HepG2 (cell line): ENCODE measurements around the gene CUL7. TPM values are rescaled to one million over a fixed set of nuclear protein-coding genes. Genes with fewer than 3 reads are reported as not detected.

ENCODE experiments used
- CBX5 ChIP-seq: sonication (generic); formaldehyde crosslinking; IDR thresholded peaks from 2 replicates; pipeline ENCODE4 v1.4.0; 2020; ENCODE audit warnings: missing genetic modification reagents, borderline replicate concordance
- E2F2 ChIP-seq: sonication (generic); formaldehyde crosslinking; IDR thresholded peaks from 2 replicates; pipeline ENCODE4 v1.4.0; 2020; ENCODE audit warnings: missing genetic modification reagents, borderline replicate concordance
- ETV5 ChIP-seq: IDR thresholded peaks from 2 replicates; pipeline ENCODE4 v1.6.1; 2018; ENCODE audit warnings: missing biosample characterization, missing genetic modification reagents, inconsistent platforms, borderline replicate concordance
- FOXK1 ChIP-seq: sonication (generic); formaldehyde crosslinking; IDR thresholded peaks from 2 replicates; pipeline ENCODE4 v1.4.0; 2020; ENCODE audit warnings: low read depth, missing genetic modification reagents, borderline replicate concordance
- KLF13 ChIP-seq: sonication (generic); formaldehyde crosslinking; IDR thresholded peaks from 2 replicates; pipeline ENCODE4 v1.4.0; 2020; ENCODE audit warnings: mild to moderate bottlenecking, missing genetic modification reagents
- NFATC3 ChIP-seq: sonication (generic); formaldehyde crosslinking; IDR thresholded peaks from 2 replicates; pipeline ENCODE4 v1.5.1; 2020; ENCODE audit warnings: mild to moderate bottlenecking, missing genetic modification reagents
- NR2F1 ChIP-seq, 2 experiments: fragments of 450-650 bp in 1 of 2; formaldehyde crosslinking in 1 of 2; IDR thresholded peaks; 2 replicates each; pipeline versions ENCODE4 v1.5.0 to v1.6.1; 2016 to 2020; ENCODE audit warnings: mild to moderate bottlenecking in 1 of 2, missing compliant biosample characterization in 1 of 2, missing genetic modification reagents in 1 of 2, moderate library complexity in 1 of 2
- SIX1 ChIP-seq: sonication (generic); formaldehyde crosslinking; IDR thresholded peaks from 2 replicates; pipeline ENCODE4 v1.4.0; 2020; ENCODE audit warnings: missing genetic modification reagents, borderline replicate concordance
- SNAI1 ChIP-seq: sonication (generic); formaldehyde crosslinking; IDR thresholded peaks from 2 replicates; pipeline ENCODE4 v1.5.0; 2020; ENCODE audit warnings: mild to moderate bottlenecking, missing genetic modification reagents, borderline replicate concordance
- SNAPC2 ChIP-seq: sonication (generic); formaldehyde crosslinking; IDR thresholded peaks from 2 replicates; pipeline ENCODE4 v1.8.1; 2022; ENCODE audit warnings: mild to moderate bottlenecking, missing genetic modification reagents
- ZKSCAN5 ChIP-seq: sonication (generic); formaldehyde crosslinking; IDR thresholded peaks from 2 replicates; pipeline ENCODE4 v1.5.1; 2020; ENCODE audit warnings: mild to moderate bottlenecking, missing genetic modification reagents
- ZNF550 ChIP-seq: sonication (generic); formaldehyde crosslinking; IDR thresholded peaks from 2 replicates; pipeline ENCODE4 v1.4.0; 2020; ENCODE audit warnings: mild to moderate bottlenecking, missing genetic modification reagents, borderline replicate concordance
- polyA plus RNA-seq, 8 experiments: library from polyadenylated mRNA; depleted of rRNA in 3 of 8; stranded (reverse) in 7 of 8; unstranded in 1 of 8; fragments of >200 nt; fragmentation: Illumina TruSeq in 4 of 8; extraction: Trizol in 4 of 8; gene quantifications; 2 replicates each; pipeline versions ENCODE4 v1.2.1 to v1.2.3, GENCODE V29; 2011 to 2016; ENCODE audit warnings: low read depth in 4 of 8, missing spikeins in 1 of 8, mixed read lengths in 1 of 8; ENCODE audit not compliant: insufficient read depth in 1 of 8
- total RNA-seq, 5 experiments: library from RNA; depleted of rRNA; stranded (reverse); fragments of >200 nt; fragmentation: Illumina TruSeq; extraction: Trizol; gene quantifications; 2 replicates each; pipeline ENCODE4 v1.2.3, GENCODE V29; 2016; ENCODE audit warnings: low read depth in 1 of 5
- TF ChIP-seq, protein P1 (sequence below): sonication (generic); formaldehyde crosslinking; IDR thresholded peaks from 2 replicates; pipeline ENCODE4 v1.4.0; 2020; ENCODE audit warnings: mild to moderate bottlenecking, missing genetic modification reagents
- TF ChIP-seq, protein P2 (sequence below): sonication (generic); formaldehyde crosslinking; IDR thresholded peaks from one replicate; pipeline ENCODE4 v1.5.1; 2020; ENCODE audit warnings: mild to moderate bottlenecking, missing genetic modification reagents; ENCODE audit errors: not compliant biosample characterization

CUL7 gene
- total and polyA plus RNA-seq, 2 of the 13 experiments (the other 11 are each of a cell fraction or from before 2014, with no cell fraction given): 32.0 to 60.7 TPM

DNA sequence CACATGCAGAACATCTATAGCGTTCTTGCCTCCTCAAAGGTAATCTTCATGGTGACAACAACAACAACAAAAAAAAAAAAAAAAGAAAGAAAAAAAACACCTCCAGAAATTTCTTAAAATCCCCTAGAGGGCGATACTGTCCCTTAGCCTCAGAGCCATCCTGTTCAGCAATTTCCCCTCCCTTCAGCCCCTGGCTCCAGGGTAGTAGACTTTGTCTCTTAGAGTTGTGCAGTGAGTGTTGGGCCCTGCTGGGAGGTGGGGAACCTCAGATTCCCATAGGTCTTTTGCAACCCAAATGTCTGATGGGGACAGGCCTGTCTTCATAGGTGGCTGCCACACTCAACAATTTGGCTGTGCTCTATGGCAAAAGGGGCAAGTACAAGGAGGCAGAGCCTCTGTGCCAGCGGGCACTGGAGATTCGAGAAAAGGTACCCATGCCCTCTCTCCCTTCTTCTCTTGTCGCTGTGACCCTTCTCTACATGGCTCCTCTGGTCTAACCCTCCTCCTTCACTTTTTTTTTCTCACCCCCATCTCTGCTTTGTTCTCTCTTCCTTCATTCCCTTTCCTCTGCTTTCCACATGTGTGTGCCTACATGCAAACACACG lies 16.5 kb upstream of the CUL7 start (continued):
- TF ChIP-seq CBX5 (CRISPR knock-in tag): no peak
- TF ChIP-seq SNAI1 (CRISPR knock-in tag): no peak
- TF ChIP-seq SIX1: no peak
- no peak for TF ChIP-seq FOXK1
- TF ChIP-seq E2F2: no peak
- TF ChIP-seq, protein P1, sequence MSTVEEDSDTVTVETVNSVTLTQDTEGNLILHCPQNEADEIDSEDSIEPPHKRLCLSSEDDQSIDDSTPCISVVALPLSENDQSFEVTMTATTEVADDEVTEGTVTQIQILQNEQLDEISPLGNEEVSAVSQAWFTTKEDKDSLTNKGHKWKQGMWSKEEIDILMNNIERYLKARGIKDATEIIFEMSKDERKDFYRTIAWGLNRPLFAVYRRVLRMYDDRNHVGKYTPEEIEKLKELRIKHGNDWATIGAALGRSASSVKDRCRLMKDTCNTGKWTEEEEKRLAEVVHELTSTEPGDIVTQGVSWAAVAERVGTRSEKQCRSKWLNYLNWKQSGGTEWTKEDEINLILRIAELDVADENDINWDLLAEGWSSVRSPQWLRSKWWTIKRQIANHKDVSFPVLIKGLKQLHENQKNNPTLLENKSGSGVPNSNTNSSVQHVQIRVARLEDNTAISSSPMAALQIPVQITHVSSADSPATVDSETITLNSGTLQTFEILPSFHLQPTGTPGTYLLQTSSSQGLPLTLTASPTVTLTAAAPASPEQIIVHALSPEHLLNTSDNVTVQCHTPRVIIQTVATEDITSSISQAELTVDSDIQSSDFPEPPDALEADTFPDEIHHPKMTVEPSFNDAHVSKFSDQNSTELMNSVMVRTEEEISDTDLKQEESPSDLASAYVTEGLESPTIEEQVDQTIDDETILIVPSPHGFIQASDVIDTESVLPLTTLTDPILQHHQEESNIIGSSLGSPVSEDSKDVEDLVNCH (CRISPR knock-in tag): no peak
- TF ChIP-seq, protein P2, sequence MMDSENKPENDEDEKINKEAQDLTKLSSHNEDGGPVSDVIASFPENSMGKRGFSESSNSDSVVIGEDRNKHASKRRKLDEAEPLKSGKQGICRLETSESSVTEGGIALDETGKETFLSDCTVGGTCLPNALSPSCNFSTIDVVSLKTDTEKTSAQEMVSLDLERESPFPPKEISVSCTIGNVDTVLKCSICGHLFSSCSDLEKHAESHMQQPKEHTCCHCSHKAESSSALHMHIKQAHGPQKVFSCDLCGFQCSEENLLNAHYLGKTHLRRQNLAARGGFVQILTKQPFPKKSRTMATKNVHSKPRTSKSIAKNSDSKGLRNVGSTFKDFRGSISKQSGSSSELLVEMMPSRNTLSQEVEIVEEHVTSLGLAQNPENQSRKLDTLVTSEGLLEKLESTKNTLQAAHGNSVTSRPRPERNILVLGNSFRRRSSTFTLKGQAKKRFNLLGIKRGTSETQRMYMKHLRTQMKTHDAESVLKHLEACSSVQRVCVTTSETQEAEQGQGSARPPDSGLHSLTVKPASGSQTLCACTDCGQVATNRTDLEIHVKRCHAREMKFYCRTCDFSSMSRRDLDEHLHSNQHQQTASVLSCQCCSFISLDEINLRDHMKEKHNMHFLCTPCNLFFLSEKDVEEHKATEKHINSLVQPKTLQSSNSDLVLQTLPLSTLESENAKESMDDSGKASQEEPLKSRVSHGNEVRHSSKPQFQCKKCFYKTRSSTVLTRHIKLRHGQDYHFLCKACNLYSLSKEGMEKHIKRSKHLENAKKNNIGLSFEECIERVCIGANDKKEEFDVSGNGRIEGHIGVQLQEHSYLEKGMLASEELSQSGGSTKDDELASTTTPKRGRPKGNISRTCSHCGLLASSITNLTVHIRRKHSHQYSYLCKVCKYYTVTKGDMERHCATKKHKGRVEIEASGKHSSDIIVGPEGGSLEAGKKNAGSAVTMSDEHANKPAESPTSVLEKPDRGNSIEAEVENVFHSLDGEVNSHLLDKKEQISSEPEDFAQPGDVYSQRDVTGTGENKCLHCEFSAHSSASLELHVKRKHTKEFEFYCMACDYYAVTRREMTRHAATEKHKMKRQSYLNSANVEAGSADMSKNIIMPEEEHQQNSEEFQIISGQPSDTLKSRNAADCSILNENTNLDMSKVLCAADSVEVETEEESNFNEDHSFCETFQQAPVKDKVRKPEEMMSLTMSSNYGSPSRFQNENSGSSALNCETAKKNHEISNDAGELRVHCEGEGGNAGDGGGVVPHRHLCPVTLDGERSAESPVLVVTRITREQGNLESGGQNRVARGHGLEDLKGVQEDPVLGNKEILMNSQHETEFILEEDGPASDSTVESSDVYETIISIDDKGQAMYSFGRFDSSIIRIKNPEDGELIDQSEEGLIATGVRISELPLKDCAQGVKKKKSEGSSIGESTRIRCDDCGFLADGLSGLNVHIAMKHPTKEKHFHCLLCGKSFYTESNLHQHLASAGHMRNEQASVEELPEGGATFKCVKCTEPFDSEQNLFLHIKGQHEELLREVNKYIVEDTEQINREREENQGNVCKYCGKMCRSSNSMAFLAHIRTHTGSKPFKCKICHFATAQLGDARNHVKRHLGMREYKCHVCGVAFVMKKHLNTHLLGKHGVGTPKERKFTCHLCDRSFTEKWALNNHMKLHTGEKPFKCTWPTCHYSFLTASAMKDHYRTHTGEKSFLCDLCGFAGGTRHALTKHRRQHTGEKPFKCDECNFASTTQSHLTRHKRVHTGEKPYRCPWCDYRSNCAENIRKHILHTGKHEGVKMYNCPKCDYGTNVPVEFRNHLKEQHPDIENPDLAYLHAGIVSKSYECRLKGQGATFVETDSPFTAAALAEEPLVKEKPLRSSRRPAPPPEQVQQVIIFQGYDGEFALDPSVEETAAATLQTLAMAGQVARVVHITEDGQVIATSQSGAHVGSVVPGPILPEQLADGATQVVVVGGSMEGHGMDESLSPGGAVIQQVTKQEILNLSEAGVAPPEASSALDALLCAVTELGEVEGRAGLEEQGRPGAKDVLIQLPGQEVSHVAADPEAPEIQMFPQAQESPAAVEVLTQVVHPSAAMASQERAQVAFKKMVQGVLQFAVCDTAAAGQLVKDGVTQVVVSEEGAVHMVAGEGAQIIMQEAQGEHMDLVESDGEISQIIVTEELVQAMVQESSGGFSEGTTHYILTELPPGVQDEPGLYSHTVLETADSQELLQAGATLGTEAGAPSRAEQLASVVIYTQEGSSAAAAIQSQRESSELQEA (CRISPR knock-in tag): peak; percentile 24
- TF ChIP-seq ETV5 (CRISPR knock-in tag): 0 out of 2 replicates have a peak, but pooled peaks have one; percentile 13
- no peak for TF ChIP-seq NFATC3 (CRISPR knock-in tag)
- TF ChIP-seq KLF13 (CRISPR knock-in tag): 0 out of 2 replicates have a peak, but pooled peaks have one; percentile 62
- no peak for TF ChIP-seq ZKSCAN5 (CRISPR knock-in tag)
- TF ChIP-seq ZNF550 (CRISPR knock-in tag): no peak
- TF ChIP-seq NR2F1 (CRISPR knock-in tag; IDR thresholded peaks at IDR 0.05): no peak
- TF ChIP-seq SNAPC2: no peak
